Neural cell (in vitro differentiated cells): Measurements from ENCODE around the gene DBP.

ENCODE experiments used
- CTCF ChIP-seq: fragments of 450-650 bp; IDR thresholded peaks from 2 replicates; pipeline ENCODE4 v1.5.1; 2014; ENCODE audit warnings: antibody characterized with exemption, mild to moderate bottlenecking, moderate library complexity; ENCODE audit not compliant: poor library complexity, severe bottlenecking
- EZH2 ChIP-seq: fragments of 200-600, 300-800 bp; shearing (Covaris generic), sonication (generic); IDR thresholded peaks from 2 replicates; pipeline ENCODE4 v1.6.1; 2014; ENCODE audit warnings: antibody characterized with exemption, low read length, borderline replicate concordance, mild to moderate bottlenecking; ENCODE audit not compliant: insufficient read depth, poor library complexity, severe bottlenecking
- POLR2AphosphoS5 ChIP-seq: IDR thresholded peaks from 2 replicates; pipeline ENCODE4 v1.6.1; 2012
- SMC3 ChIP-seq: fragments of 450-650 bp; conservative IDR thresholded peaks from 2 replicates; pipeline ENCODE4 v1.6.1; 2014; ENCODE audit warnings: antibody characterized with exemption, mild to moderate bottlenecking, moderate library complexity; ENCODE audit not compliant: poor library complexity
- TAF1 ChIP-seq: IDR thresholded peaks from 2 replicates; pipeline ENCODE4 v1.6.1; 2012; ENCODE audit warnings: low read depth
- TF ChIP-seq, protein P1 (sequence below): IDR thresholded peaks from 2 replicates; pipeline ENCODE4 v1.6.1; 2012; ENCODE audit warnings: borderline replicate concordance

DNA sequence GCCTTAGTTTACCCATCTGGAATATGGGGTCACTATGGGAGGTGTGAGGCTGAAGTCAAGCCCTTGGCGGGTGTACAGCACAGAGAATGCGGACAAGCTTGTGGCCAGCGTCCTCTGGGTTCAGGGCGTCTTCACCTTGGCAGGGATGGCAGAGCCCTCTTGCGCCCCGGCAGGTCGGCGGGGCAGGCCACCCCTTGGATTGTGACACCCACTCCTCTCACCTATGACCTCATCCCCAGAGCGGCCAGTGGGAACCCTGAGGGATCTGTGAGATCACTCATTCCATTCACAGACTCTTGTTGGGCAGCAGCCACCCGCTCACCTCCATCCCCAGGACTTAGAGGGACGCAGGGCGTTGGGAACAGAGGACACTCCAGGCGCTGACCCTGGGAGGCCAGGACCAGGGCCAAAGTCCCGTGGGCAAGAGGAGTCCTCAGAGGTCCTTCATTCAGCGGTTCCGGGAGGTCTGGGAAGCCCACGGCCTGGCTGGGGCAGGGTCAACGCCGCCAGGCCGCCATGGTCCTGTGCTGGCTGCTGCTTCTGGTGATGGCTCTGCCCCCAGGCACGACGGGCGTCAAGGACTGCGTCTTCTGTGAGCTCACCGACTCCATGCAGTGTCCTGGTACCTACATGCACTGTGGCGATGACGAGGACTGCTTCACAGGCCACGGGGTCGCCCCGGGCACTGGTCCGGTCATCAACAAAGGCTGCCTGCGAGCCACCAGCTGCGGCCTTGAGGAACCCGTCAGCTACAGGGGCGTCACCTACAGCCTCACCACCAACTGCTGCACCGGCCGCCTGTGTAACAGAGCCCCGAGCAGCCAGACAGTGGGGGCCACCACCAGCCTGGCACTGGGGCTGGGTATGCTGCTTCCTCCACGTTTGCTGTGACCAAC lies 30.5 kb downstream of the DBP start, which contains the start of gene SPACA4:
- TF ChIP-seq EZH2 (no peak), CTCF (no peak), POLR2AphosphoS5 (no peak), TAF1 (no peak), SMC3 (no peak)
- TF ChIP-seq, protein P1, sequence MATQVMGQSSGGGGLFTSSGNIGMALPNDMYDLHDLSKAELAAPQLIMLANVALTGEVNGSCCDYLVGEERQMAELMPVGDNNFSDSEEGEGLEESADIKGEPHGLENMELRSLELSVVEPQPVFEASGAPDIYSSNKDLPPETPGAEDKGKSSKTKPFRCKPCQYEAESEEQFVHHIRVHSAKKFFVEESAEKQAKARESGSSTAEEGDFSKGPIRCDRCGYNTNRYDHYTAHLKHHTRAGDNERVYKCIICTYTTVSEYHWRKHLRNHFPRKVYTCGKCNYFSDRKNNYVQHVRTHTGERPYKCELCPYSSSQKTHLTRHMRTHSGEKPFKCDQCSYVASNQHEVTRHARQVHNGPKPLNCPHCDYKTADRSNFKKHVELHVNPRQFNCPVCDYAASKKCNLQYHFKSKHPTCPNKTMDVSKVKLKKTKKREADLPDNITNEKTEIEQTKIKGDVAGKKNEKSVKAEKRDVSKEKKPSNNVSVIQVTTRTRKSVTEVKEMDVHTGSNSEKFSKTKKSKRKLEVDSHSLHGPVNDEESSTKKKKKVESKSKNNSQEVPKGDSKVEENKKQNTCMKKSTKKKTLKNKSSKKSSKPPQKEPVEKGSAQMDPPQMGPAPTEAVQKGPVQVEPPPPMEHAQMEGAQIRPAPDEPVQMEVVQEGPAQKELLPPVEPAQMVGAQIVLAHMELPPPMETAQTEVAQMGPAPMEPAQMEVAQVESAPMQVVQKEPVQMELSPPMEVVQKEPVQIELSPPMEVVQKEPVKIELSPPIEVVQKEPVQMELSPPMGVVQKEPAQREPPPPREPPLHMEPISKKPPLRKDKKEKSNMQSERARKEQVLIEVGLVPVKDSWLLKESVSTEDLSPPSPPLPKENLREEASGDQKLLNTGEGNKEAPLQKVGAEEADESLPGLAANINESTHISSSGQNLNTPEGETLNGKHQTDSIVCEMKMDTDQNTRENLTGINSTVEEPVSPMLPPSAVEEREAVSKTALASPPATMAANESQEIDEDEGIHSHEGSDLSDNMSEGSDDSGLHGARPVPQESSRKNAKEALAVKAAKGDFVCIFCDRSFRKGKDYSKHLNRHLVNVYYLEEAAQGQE, result no peak
